GM12891 (cell line): ENCODE data around the gene THEM5.

Experiments used
- PAX5 ChIP-seq: IDR thresholded peaks from 2 replicates; pipeline ENCODE4 v1.6.1; 2011; ENCODE audit warnings: low read length, moderate library complexity, mild to moderate bottlenecking; ENCODE audit not compliant: insufficient read depth, severe bottlenecking
- POLR2A ChIP-seq: IDR thresholded peaks from 2 replicates; pipeline ENCODE4 v1.6.1; 2011; ENCODE audit warnings: low read depth, low read length, control low read depth
- POLR2AphosphoS5 ChIP-seq: IDR thresholded peaks from 2 replicates; pipeline ENCODE4 v1.6.1; 2011; ENCODE audit warnings: low read depth, low read length, control low read depth
- SPI1 ChIP-seq: IDR thresholded peaks from 2 replicates; pipeline ENCODE4 v1.6.1; 2011; ENCODE audit warnings: low read depth, low read length, control low read depth
- TAF1 ChIP-seq: IDR thresholded peaks from 2 replicates; pipeline ENCODE4 v1.6.1; 2011; ENCODE audit warnings: low read depth, low read length, control low read depth

GRCh38 chr1:151838222-151839081 lies 15.1 kb downstream of the THEM5 start:
- TF ChIP-seq TAF1: no peak
- no peak for TF ChIP-seq POLR2AphosphoS5
- TF ChIP-seq POLR2A: no peak
- no peak for TF ChIP-seq SPI1
- TF ChIP-seq PAX5: no peak
